Raji (cell line): ENCODE measurements around the gene EIPR1.

Experiments used
- POLR2A ChIP-seq: IDR thresholded peaks from 2 replicates; pipeline ENCODE4 v1.6.1; 2011; ENCODE audit warnings: low read depth, low read length, control low read depth; ENCODE audit not compliant: insufficient read depth

Gene EIPR1

GRCh38 chr2:3162442-3163077, 215.1 kb downstream of the EIPR1 start:
- TF ChIP-seq POLR2A: no peak

DNA sequence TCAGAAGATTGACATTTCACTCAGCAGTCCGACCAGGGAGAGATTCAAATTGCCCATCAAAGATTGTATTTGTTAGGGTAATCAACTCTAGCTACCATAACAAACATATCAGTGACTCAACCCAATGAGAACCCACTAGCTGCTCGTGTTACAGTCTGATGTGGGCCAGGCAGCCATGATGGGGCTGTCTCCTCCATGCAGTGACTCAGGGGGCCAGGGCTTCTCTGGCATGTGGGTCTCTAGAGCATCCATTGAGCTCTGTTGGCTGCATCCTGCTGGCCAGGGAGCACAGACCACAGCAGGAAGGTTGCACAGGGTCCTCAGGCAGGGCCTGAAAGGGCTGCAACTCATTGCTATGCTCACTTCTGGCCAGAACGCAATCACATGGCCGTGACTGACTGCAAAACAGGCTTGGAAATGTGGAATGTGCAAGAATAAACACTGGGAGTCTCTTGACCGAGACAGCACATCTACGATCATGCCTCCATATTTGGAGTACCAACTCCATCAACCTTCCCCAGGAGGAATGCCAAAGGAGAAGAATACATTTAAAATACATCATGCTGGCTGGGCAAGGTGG, 216.8 kb downstream of the EIPR1 start:
- TF ChIP-seq POLR2A: no peak

- TF ChIP-seq POLR2A: no peak
Measured at GRCh38 chr2:3159782-3160545, 217.7 kb downstream of the EIPR1 start.

DNA sequence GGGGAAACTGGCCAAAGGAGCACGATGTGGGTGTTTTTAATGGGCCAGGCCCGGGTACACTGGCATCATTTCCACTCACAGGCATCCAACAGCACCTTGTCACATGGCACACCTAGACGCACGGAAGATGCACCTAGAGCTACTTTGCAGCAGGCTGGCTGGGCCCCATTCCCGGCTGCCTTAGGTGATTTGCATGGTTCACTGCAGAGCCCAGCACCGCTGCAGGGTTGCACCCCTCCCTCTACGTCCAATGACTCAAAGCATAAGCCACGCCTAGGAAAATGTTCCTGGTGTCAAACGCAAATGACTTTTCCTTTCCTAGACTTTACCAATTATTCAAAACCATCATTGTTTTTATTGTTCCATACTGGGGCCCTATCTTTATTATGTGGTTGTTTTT, 222.9 kb downstream of the EIPR1 start:
- TF ChIP-seq POLR2A: no peak

DNA sequence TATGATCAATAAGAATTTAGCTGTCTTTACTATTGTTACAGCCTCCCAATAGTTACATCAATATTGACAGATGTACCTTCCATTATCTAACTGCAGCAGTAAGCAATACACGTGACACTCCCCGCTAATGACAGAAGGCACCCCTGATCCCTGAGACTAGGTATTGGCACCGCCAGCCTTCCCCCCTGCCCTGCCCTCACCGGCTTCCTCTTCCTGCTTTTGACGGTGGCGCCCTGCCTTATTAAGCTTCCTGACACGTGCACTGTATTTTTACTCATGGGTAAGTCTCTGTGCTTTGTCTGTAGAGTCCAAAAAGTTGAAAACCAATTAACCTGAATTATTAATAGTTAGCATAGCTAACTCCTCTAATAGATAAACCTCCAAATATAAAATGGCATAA, 223.5 kb downstream of the EIPR1 start:
- TF ChIP-seq POLR2A: no peak

DNA sequence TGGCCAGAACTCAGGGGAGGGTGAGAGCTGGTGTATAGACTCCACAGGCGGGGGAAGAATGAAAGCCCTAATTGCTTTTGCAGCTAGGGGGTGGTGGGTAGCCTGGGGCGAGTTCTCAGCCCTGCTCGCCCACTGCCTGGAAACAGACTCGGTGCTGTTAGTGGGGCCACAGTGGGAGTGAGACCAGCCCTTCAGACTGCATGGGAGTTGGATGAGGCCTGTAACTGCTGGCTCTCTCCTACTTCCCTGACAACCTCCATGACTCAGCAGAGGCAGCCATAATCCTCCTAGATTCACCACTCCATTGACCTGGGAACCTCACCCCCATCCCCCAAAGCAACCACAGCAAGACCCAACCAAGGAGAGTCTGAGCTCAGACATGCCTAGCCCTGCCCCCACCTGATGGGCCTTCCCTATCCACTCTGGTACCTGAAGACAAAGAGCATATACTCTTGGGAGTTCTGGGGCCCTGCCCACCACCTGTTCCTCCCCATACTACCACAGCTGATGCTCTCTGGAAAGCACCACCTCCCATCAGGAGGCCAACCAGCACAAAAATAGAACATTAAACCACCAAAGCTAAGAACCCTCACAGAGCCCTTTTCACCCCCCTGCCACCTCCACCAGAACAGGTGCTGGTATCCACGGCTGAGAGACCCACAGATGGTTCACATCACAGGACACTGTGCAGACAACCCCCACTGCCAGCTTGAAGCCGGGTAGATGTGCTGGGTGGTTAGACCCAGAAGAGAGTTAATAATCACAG, 226.3 kb downstream of the EIPR1 start:
- no peak for TF ChIP-seq POLR2A

DNA sequence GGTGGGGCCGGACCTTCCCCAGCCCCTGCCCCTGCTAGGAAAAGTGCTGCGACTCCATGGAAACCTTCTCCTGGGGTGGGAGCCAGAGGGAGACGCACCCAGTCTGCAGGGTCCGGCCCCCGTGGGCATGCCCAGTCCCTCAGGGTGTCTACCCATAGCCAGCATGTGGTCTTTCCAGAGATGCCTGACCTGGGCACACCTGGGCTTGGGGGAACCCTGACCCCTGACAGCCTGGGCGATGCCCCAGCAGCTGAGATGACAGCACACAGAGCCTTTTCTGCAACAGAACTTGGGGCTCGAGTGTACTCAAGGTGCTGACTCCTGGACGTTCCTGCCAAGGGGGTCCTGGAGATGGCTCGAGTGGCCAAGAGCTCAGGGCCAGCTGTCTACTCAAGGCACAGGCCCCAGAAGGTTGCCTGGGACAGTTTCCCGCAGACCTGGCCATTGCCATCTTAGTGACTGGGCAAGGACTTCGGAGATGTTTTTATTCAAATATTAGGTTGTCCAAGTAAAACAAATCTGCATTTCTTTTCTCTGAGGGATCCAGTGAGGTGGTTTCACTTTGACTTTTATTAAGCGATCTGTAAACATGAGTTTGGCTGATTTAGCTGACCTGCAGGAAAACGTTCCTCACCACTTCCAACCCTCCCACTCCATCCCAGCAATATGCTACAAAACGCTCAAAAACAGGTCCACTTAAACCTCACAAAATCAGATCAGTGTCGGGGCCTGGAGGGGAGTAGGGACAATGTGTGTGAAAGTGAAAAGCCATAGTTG, 228.0 kb downstream of the EIPR1 start:
- no peak for TF ChIP-seq POLR2A

GRCh38 chr2:3148716-3149115, 228.9 kb downstream of the EIPR1 start:
- no peak for TF ChIP-seq POLR2A

DNA sequence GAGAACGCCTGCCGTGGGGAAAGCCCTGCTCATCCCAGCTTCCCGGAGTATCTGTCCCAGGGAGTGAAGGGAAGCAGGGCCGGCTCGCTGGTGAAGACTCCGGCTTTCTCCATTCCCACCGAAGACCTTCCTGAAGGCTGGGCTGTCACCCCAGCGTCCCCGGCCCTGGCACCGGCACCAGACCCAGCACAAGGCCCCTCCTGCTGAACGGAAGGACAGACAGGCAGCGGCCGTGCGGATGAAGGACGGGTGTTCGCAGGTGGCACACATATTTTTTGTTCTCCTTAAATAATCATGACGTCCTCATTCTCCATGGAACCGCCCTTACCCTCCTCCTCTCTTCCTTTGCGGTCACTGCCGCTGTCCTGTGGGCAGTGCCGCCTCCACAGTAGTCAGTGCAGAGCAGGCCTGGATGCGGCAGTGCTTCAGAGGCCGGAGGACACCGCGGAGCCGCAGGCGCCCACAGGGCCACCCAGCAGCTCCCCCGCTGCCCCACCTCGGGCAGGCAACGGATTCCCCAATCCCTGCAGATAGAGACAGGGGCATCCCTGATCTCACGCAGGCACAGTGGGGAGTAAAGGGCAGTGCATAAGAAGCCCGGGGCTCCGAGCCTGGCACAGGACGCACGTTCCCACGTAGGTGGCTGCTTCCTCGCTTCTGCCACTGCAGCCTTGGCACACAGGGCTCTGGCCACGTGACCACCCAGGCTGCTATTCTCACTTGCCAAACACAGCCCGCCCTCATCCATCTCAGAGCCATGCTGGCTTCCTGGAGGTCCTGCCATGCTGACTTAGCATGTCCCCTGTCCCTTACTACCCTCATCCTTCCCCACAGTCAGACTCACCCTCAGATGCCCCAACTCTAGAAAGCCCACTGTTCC, 229.7 kb downstream of the EIPR1 start:
- no peak for TF ChIP-seq POLR2A

GRCh38 chr2:3146772-3147650, 230.6 kb downstream of the EIPR1 start:
- TF ChIP-seq POLR2A: no peak

DNA sequence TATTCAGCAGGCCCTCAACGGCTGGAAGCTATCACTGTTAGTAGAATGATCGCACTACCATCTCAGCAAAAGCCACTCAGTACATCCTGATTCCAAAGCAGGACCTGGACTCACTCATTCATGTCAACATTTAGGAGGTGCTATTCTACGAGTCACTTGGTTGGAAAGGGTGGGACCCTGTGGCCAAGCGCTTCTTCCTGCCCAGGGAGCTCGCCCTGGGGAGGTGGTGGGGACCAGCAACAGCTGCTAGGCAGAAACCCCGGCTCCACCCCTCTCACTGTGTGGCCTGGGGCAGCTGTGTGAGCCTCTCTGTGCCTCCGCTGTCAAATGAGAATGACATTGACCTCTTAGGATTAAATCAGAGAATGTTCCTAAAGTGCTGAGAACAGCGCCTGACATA, 231.4 kb downstream of the EIPR1 start:
- no peak for TF ChIP-seq POLR2A

- TF ChIP-seq POLR2A: no peak
Measured at GRCh38 chr2:3145471-3146021, 232.1 kb downstream of the EIPR1 start.

DNA sequence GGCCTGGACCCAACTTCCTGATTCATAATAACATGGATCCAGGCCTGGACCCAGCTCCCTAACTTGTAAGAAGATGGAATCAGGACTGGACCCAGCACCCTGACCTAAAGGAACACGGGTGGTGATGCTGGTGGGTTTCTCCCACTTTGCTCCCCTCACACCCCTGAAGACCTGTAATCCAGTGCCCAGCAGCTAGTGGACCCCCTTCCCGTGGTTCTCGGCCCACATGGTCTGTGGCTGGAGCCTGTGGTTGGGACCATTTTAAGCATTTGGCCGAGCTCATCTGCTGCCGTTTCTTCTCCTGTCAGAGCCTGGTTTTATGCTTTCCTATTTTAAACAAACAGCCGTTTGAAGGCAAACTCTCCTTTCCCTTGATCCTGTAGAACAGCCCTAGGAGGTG, 232.8 kb downstream of the EIPR1 start:
- no peak for TF ChIP-seq POLR2A

DNA sequence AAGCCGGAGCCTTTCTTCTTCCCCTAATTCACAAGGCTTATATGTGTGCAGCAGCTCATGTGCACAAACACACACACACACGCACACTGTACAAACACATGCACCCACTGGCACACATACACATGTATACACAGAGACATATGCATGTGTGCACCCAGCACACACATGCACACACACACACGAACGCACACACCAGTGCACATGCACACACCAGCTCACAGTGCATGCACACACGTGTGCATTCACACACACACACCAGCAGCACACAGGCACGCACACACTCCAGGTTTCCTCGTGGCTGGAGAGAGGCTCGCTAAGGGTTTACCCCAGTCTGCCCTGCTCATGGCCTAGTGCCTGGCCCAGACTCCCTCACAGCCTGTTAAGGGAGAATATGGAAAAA, 234.0 kb downstream of the EIPR1 start:
- no peak for TF ChIP-seq POLR2A
